ENCODE measurements around the gene ZNF780A. TPM values are rescaled to one million over a fixed set of nuclear protein-coding genes. Genes with fewer than 3 reads are reported as not detected.
"Not testable (repeated sequence)": the region's sequence is repeated elsewhere in the genome, so short reads cannot be mapped to it uniquely, and the experiment has no call there.

The ZNF780A gene
- total and polyA plus RNA-seq, 7 experiments from 2014 or later, result 13.9 to 49.5 (median 21.2) TPM

- ChIA-PET CTCF (no interaction called here), POLR2A (interaction anchor here (0.5 kb wide), 1 partner anchor 100 kb away, joined by 4 read pairs; no protein-coding TSS in a partner anchor)
- Histone ChIP-seq H3K4me1 (ENCODE audit: control insufficient read depth in 2 of 2, insufficient read depth in 2 of 2, low read length in 2 of 2) (no peaks in the 10 kb centered on the region), H3K9me3 (ENCODE audit: control insufficient read depth in 2 of 3, low read length in 3 of 3) (no peaks in the 10 kb centered on the region), H3K27ac (ENCODE audit: low read depth, low read length) (no peak overlapping the region), H3K36me3 (ENCODE audit: control insufficient read depth in 2 of 3, insufficient read depth in 3 of 3, low read length in 3 of 3) (no peaks in the 10 kb centered on the region), H3K27me3 (ENCODE audit: control insufficient read depth in 2 of 2, insufficient read depth in 2 of 2, low read length in 2 of 2) (peaks cover 0 to 2% of the 10 kb centered on the region in 2 donors), H3K4me3 (ENCODE audit: low read length) (no peak overlapping the region)
- Mint-ChIP-seq H3K4me1 (no peaks in the 10 kb centered on the region), H3K9me3 (peaks cover 0 to 25% (median 6%) of the 10 kb centered on the region in 11 donors), H3K27ac (no peak overlapping the region), H3K4me3 (no peak overlapping the region), H3K36me3 (peaks cover 0 to 7% (median 3%) of the 10 kb centered on the region in 5 donors), H3K27me3 (peaks cover 37 to 59% (median 44%) of the 10 kb centered on the region in 5 donors)
- intact Hi-C loops (cut with micrococcal nuclease), result no loop called here
- ATAC-seq, result no peak
- DNase-seq, result no peak
These were observed 38.7 kb upstream of the ZNF780A start for GRCh38 chr19:40129425-40129824.

GRCh38 chr19:40128991-40129390, 38.2 kb upstream of the ZNF780A start:
- no peaks in the 10 kb centered on the region for H3K36me3 ChIP-seq (ENCODE audit: control insufficient read depth in 2 of 3, insufficient read depth in 3 of 3, low read length in 3 of 3)
- H3K27me3 ChIP-seq (ENCODE audit: control insufficient read depth in 2 of 2, insufficient read depth in 2 of 2, low read length in 2 of 2), result peaks cover 0 to 2% of the 10 kb centered on the region in 2 donors
- Mint-ChIP-seq H3K4me3 (no peak overlapping the region), H3K36me3 (peaks cover 0 to 7% (median 3%) of the 10 kb centered on the region in 5 donors), H3K27me3 (peaks cover 40 to 60% (median 45%) of the 10 kb centered on the region in 5 donors), H3K4me1 (no peaks in the 10 kb centered on the region), H3K9me3 (peaks cover 0 to 25% (median 6%) of the 10 kb centered on the region in 11 donors), H3K27ac (no peak overlapping the region)
- intact Hi-C loops (cut with micrococcal nuclease), result no loop called here
- CTCF ChIA-PET, result no interaction called here
- no peak for DNase-seq
- no peaks in the 10 kb centered on the region for H3K4me1 ChIP-seq (ENCODE audit: control insufficient read depth in 2 of 2, insufficient read depth in 2 of 2, low read length in 2 of 2)
- H3K9me3 ChIP-seq (ENCODE audit: control insufficient read depth in 2 of 3, low read length in 3 of 3), result no peaks in the 10 kb centered on the region
- POLR2A ChIA-PET, result no interaction called here
- H3K4me3 ChIP-seq (ENCODE audit: low read length), result no peak overlapping the region
- no peak for ATAC-seq
- no peak overlapping the region for H3K27ac ChIP-seq (ENCODE audit: low read depth, low read length)

- Histone ChIP-seq H3K4me3 (ENCODE audit: low read length) (no peak overlapping the region), H3K27me3 (ENCODE audit: control insufficient read depth in 2 of 2, insufficient read depth in 2 of 2, low read length in 2 of 2) (no peaks in the 10 kb centered on the region), H3K27ac (ENCODE audit: low read depth, low read length) (no peak overlapping the region), H3K36me3 (ENCODE audit: control insufficient read depth in 2 of 3, insufficient read depth in 3 of 3, low read length in 3 of 3) (no peaks in the 10 kb centered on the region), H3K9me3 (ENCODE audit: control insufficient read depth in 2 of 3, low read length in 3 of 3) (no peaks in the 10 kb centered on the region), H3K4me1 (ENCODE audit: control insufficient read depth in 2 of 2, insufficient read depth in 2 of 2, low read length in 2 of 2) (no peaks in the 10 kb centered on the region)
- CTCF ChIA-PET, result no interaction called here
- peaks cover 1 to 15% (median 6%) of the 10 kb centered on the region in 11 donors for H3K9me3 Mint-ChIP-seq
- H3K27ac Mint-ChIP-seq, result no peak overlapping the region
- peaks cover 8 to 43% (median 30%) of the 10 kb centered on the region in 5 donors for H3K27me3 Mint-ChIP-seq
- ATAC-seq, result no peak
- no peak overlapping the region for H3K4me3 Mint-ChIP-seq
- H3K4me1 Mint-ChIP-seq, result peaks cover 0 to 1% (median 0%) of the 10 kb centered on the region in 7 donors
- peaks cover 0 to 3% (median 0%) of the 10 kb centered on the region in 5 donors for H3K36me3 Mint-ChIP-seq
- DNase-seq, result no peak
- intact Hi-C loops (cut with micrococcal nuclease), result no loop called here
- POLR2A ChIA-PET, result no interaction called here
These were observed 28.6 kb upstream of the ZNF780A start for GRCh38 chr19:40119380-40119779.

GRCh38 chr19:40118638-40119037, 27.9 kb upstream of the ZNF780A start:
- intact Hi-C loops (cut with micrococcal nuclease); H3K4me1 Mint-ChIP-seq; H3K4me3 Mint-ChIP-seq; H3K4me1 ChIP-seq (ENCODE audit: control insufficient read depth in 2 of 2, insufficient read depth in 2 of 2, low read length in 2 of 2); H3K27me3 ChIP-seq (ENCODE audit: control insufficient read depth in 2 of 2, insufficient read depth in 2 of 2, low read length in 2 of 2); H3K4me3 ChIP-seq (ENCODE audit: low read length); H3K36me3 ChIP-seq (ENCODE audit: control insufficient read depth in 2 of 3, insufficient read depth in 3 of 3, low read length in 3 of 3); ATAC-seq; H3K27ac ChIP-seq (ENCODE audit: low read depth, low read length); H3K9me3 ChIP-seq (ENCODE audit: control insufficient read depth in 2 of 3, low read length in 3 of 3); H3K36me3 Mint-ChIP-seq; H3K27ac Mint-ChIP-seq; DNase-seq; POLR2A ChIA-PET; CTCF ChIA-PET: not testable (repeated sequence)
- peaks cover 7 to 38% (median 30%) of the 10 kb centered on the region in 5 donors for H3K27me3 Mint-ChIP-seq
- peaks cover 1 to 16% (median 6%) of the 10 kb centered on the region in 11 donors for H3K9me3 Mint-ChIP-seq

GRCh38 chr19:40116075-40116474, 25.3 kb upstream of the ZNF780A start:
- no peak overlapping the region for H3K27ac ChIP-seq (ENCODE audit: low read depth, low read length)
- ChIA-PET POLR2A (no interaction called here), CTCF (no interaction called here)
- H3K9me3 ChIP-seq (ENCODE audit: control insufficient read depth in 2 of 3, low read length in 3 of 3), result no peaks in the 10 kb centered on the region
- peaks cover 1 to 19% (median 5%) of the 10 kb centered on the region in 11 donors for H3K9me3 Mint-ChIP-seq
- H3K4me1 ChIP-seq (ENCODE audit: control insufficient read depth in 2 of 2, insufficient read depth in 2 of 2, low read length in 2 of 2), result no peaks in the 10 kb centered on the region
- intact Hi-C loops (cut with micrococcal nuclease), result no loop called here
- H3K4me3 ChIP-seq (ENCODE audit: low read length), result no peak overlapping the region
- H3K27me3 Mint-ChIP-seq, result peaks cover 7 to 22% (median 20%) of the 10 kb centered on the region in 5 donors
- H3K36me3 Mint-ChIP-seq, result peaks cover 0 to 3% (median 0%) of the 10 kb centered on the region in 5 donors
- H3K4me1 Mint-ChIP-seq, result peaks cover 0 to 1% (median 0%) of the 10 kb centered on the region in 7 donors
- H3K36me3 ChIP-seq (ENCODE audit: control insufficient read depth in 2 of 3, insufficient read depth in 3 of 3, low read length in 3 of 3), result no peaks in the 10 kb centered on the region
- H3K27ac Mint-ChIP-seq, result no peak overlapping the region
- no peaks in the 10 kb centered on the region for H3K27me3 ChIP-seq (ENCODE audit: control insufficient read depth in 2 of 2, insufficient read depth in 2 of 2, low read length in 2 of 2)
- ATAC-seq (no peak), DNase-seq (no peak)
- no peak overlapping the region for H3K4me3 Mint-ChIP-seq

GRCh38 chr19:40114119-40114518, 23.4 kb upstream of the ZNF780A start:
- Mint-ChIP-seq H3K27me3 (peaks cover 3 to 18% (median 7%) of the 10 kb centered on the region in 5 donors), H3K9me3 (peaks cover 0 to 16% (median 4%) of the 10 kb centered on the region in 11 donors)
- CTCF ChIA-PET; H3K27me3 ChIP-seq (ENCODE audit: control insufficient read depth in 2 of 2, insufficient read depth in 2 of 2, low read length in 2 of 2); H3K4me1 Mint-ChIP-seq; ATAC-seq; H3K36me3 Mint-ChIP-seq; H3K4me3 ChIP-seq (ENCODE audit: low read length); H3K4me1 ChIP-seq (ENCODE audit: control insufficient read depth in 2 of 2, insufficient read depth in 2 of 2, low read length in 2 of 2); DNase-seq; H3K27ac ChIP-seq (ENCODE audit: low read depth, low read length); H3K9me3 ChIP-seq (ENCODE audit: control insufficient read depth in 2 of 3, low read length in 3 of 3); H3K36me3 ChIP-seq (ENCODE audit: control insufficient read depth in 2 of 3, insufficient read depth in 3 of 3, low read length in 3 of 3); POLR2A ChIA-PET; intact Hi-C loops (cut with micrococcal nuclease); H3K4me3 Mint-ChIP-seq; H3K27ac Mint-ChIP-seq: not testable (repeated sequence)

- peaks cover 0 to 16% (median 4%) of the 10 kb centered on the region in 11 donors for H3K9me3 Mint-ChIP-seq
- H3K4me3 ChIP-seq (ENCODE audit: low read length); H3K4me1 ChIP-seq (ENCODE audit: control insufficient read depth in 2 of 2, insufficient read depth in 2 of 2, low read length in 2 of 2); H3K27ac Mint-ChIP-seq; H3K4me3 Mint-ChIP-seq; H3K36me3 ChIP-seq (ENCODE audit: control insufficient read depth in 2 of 3, insufficient read depth in 3 of 3, low read length in 3 of 3); CTCF ChIA-PET; H3K9me3 ChIP-seq (ENCODE audit: control insufficient read depth in 2 of 3, low read length in 3 of 3); intact Hi-C loops (cut with micrococcal nuclease); H3K4me1 Mint-ChIP-seq; DNase-seq; POLR2A ChIA-PET; H3K27ac ChIP-seq (ENCODE audit: low read depth, low read length); ATAC-seq; H3K36me3 Mint-ChIP-seq; H3K27me3 ChIP-seq (ENCODE audit: control insufficient read depth in 2 of 2, insufficient read depth in 2 of 2, low read length in 2 of 2): not testable (repeated sequence)
- H3K27me3 Mint-ChIP-seq, result peaks cover 3 to 18% (median 7%) of the 10 kb centered on the region in 5 donors
These were observed 21.5 kb upstream of the ZNF780A start for GRCh38 chr19:40112271-40112670.
